H1 (cell line): Measurements from ENCODE around the gene ELMO3. TPM values are rescaled to one million over a fixed set of nuclear protein-coding genes. Genes with fewer than 3 reads are reported as not detected.
A peak's percentile ranks its signal among the peaks of the same experiment; 100 is the strongest.

Source experiments
- ATF2 ChIP-seq: IDR thresholded peaks from 2 replicates; pipeline ENCODE4 v1.6.1; 2012; ENCODE audit warnings: low read length, inconsistent platforms
- CREB1 ChIP-seq: IDR thresholded peaks from 2 replicates; pipeline ENCODE4 v1.6.1; 2012; ENCODE audit warnings: inconsistent platforms
- GABPA ChIP-seq: IDR thresholded peaks from 2 replicates; pipeline ENCODE4 v1.6.1; 2011; ENCODE audit warnings: mild to moderate bottlenecking, low read length, moderate library complexity, borderline replicate concordance; ENCODE audit not compliant: insufficient read depth
- JUN ChIP-seq: IDR thresholded peaks from 2 replicates; pipeline ENCODE4 v1.6.1; 2011; ENCODE audit warnings: low read depth, mild to moderate bottlenecking, improper control_type of control experiment, low read length
- PHF8 ChIP-seq: fragments of 200-600 bp; sonication (generic); conservative IDR thresholded peaks from 2 replicates; pipeline ENCODE4 v1.7.1; 2012; ENCODE audit warnings: low read depth, mild to moderate bottlenecking, inconsistent platforms, low read length, moderate library complexity
- RFX5 ChIP-seq: IDR thresholded peaks from 2 replicates; pipeline ENCODE4 v1.6.1; 2011; ENCODE audit warnings: low read depth, low read length, improper control_type of control experiment, borderline replicate concordance
- USF2 ChIP-seq: IDR thresholded peaks from 2 replicates; pipeline ENCODE4 v1.6.1; 2011; ENCODE audit warnings: low read length, improper control_type of control experiment
- YY1 ChIP-seq: IDR thresholded peaks from 2 replicates; pipeline ENCODE4 v1.6.1; 2011; ENCODE audit warnings: low read depth, mild to moderate bottlenecking, low read length
- polyA plus RNA-seq, 7 experiments: library from polyadenylated mRNA; depleted of rRNA in 3 of 7; stranded (reverse) in 5 of 7; unstranded in 2 of 7; fragments of >200 nt in 5 of 7; fragments of 200-250 nt in 2 of 7; gene quantifications; 1 replicate in 5 of 7; 2 replicates in 1 of 7; 4 replicates in 1 of 7; pipeline versions ENCODE4 v1.2.1 to v1.2.3, GENCODE V29; 2011 to 2013; ENCODE audit warnings: missing spikeins in 2 of 7, mixed read lengths in 2 of 7
- total RNA-seq: library from RNA; stranded (reverse); fragmentation: NEBNext Ultra II Directional; extraction: Animal tissue kit (Norgen Biotek cat#: 25700); gene quantifications from 2 replicates; pipeline ENCODE4 v1.2.1, GENCODE V29; 2021
- TF ChIP-seq, protein P1 (sequence below): IDR thresholded peaks from 2 replicates; pipeline ENCODE4 v1.6.1; 2012; ENCODE audit warnings: inconsistent platforms
- TF ChIP-seq, protein P2 (sequence below): IDR thresholded peaks from 2 replicates; pipeline ENCODE4 v1.6.1; 2011; ENCODE audit warnings: low read depth, mild to moderate bottlenecking, low read length; ENCODE audit not compliant: insufficient read depth

ELMO3 gene
- total and polyA plus RNA-seq, 2 of the 8 experiments (the other 6 are each of a cell fraction or from before 2014, with no cell fraction given), result 9.6 to 10.9 TPM

DNA sequence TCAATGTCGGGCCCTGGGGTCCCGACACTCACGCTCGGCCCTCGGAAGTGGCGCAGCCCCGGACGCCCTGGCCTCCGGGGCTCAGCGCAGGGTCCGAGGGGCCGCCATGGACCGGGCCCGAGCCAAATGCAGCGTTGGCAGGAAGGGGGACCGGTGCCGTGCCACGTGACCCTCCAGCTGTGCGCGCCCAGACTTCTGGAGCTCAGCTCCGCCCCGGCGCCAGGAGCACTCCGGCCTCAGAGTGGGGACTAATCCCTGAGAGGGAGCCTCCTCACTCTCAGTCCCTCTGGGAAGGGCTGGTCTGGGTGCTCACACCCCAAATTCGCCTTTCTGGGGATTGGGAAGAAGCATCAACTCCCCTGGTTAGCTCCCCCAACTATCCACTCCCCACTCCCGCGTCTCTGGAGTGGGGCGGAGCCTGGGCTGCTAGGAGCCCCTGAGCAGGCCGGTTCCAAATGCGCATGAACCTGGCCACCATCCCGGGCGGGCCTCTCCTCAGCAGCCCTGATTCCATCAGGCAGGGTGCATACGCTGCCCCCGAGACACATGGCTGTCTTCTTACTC is 48.0 kb upstream of the ELMO3 start, which contains the start of gene B3GNT9 (continued):
- TF ChIP-seq CREB1 (no peak), USF2 (peak; percentile 82), JUN (no peak), YY1 (0 out of 2 replicates have a peak, but pooled peaks have one; percentile 36), ATF2 (no peak), RFX5 (no peak), PHF8 (peak; percentile 55), GABPA (no peak)
- TF ChIP-seq, protein P1, sequence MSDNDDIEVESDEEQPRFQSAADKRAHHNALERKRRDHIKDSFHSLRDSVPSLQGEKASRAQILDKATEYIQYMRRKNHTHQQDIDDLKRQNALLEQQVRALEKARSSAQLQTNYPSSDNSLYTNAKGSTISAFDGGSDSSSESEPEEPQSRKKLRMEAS, result peak; percentile 78; the same call in 1 of the 2 replicates
- TF ChIP-seq, protein P2, sequence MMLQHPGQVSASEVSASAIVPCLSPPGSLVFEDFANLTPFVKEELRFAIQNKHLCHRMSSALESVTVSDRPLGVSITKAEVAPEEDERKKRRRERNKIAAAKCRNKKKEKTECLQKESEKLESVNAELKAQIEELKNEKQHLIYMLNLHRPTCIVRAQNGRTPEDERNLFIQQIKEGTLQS, result 0 out of 2 replicates have a peak, but pooled peaks have one; percentile 59
